ENCODE measurements around the gene RDM1. TPM values are rescaled to one million over a fixed set of nuclear protein-coding genes. Genes with fewer than 3 reads are reported as not detected.

Gene RDM1
- total RNA-seq, 1 experiment from 2014 or later: 6.2 TPM

DNA sequence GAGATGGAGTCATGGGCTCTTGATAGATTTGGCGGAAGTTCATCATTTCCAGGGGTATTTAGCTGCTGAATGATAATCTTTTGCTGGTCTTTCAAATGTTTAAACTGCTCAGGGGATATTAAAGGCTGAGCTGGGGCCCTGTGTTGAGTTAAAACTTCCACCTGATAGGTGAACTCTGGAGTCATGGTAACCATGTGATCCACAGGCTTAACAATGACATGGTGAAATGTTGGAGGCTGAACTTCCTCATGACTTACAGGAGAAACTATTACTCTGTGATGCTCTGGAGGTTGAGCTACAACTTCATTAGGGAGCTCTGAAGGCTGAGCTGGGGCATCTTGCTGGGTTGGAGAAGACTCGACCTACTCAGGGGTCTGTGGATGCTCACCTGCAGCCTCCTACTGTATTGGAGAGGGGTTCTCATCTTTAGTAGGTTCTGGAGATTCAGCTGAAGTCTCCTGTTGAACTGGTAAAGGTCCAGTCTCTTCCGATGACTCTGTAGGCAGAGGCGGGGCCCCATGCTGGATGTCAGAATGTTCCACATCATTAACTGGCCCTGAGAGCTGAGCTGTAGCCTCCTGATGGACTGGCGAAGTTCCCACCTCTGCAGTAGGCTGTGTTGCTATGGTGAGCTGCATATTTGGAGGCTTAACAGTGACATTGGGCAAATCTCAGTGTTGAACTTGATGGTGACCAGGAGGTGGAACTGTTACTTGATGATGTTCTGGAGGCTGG, 24.2 kb downstream of the RDM1 start:
- CTCF ChIA-PET: no interaction called here
- DNase-seq: no peak
- Mint-ChIP-seq H3K4me3 (ENCODE audit: low read depth, unreplicated experiment) (no peak overlapping the region), H3K4me1 (ENCODE audit: low read depth, unreplicated experiment) (peaks cover 3% of the 10 kb centered on the region), H3K9me3 (ENCODE audit: low read depth, unreplicated experiment) (no peaks in the 10 kb centered on the region), H3K36me3 (ENCODE audit: insufficient read depth, unreplicated experiment) (no peaks in the 10 kb centered on the region), H3K27ac (ENCODE audit: unreplicated experiment) (no peak overlapping the region), H3K27me3 (ENCODE audit: unreplicated experiment) (peaks cover 17% of the 10 kb centered on the region)
- BruUV-seq (replicated peaks): no TSS peak
- intact Hi-C loops (cut with micrococcal nuclease; ENCODE audit: unreplicated experiment): no loop called here
- TF ChIP-seq, protein P1, sequence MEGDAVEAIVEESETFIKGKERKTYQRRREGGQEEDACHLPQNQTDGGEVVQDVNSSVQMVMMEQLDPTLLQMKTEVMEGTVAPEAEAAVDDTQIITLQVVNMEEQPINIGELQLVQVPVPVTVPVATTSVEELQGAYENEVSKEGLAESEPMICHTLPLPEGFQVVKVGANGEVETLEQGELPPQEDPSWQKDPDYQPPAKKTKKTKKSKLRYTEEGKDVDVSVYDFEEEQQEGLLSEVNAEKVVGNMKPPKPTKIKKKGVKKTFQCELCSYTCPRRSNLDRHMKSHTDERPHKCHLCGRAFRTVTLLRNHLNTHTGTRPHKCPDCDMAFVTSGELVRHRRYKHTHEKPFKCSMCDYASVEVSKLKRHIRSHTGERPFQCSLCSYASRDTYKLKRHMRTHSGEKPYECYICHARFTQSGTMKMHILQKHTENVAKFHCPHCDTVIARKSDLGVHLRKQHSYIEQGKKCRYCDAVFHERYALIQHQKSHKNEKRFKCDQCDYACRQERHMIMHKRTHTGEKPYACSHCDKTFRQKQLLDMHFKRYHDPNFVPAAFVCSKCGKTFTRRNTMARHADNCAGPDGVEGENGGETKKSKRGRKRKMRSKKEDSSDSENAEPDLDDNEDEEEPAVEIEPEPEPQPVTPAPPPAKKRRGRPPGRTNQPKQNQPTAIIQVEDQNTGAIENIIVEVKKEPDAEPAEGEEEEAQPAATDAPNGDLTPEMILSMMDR (IDR thresholded peaks at IDR 0.05; ENCODE audit: unreplicated experiment): no peak

DNA sequence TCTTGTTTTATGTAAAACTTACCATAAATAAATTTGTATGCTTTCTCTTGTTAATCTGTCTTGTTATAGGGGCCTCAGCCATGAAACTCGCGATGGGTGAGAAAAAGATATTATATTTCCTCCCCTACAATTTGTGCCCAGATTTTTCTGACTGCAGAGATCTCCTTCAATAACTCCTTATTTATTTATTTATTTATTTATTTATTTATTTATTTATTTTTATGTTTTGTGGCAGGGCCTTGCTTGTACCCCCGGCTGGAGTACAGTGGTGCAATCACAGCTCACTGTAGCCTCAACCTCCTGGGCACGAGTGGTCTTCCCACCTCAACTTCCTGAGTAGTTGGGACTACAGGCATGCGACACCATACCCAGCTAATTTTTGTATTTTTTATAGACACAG, 27.1 kb downstream of the RDM1 start:
- Mint-ChIP-seq H3K36me3 (ENCODE audit: insufficient read depth, unreplicated experiment) (no peaks in the 10 kb centered on the region), H3K27me3 (ENCODE audit: unreplicated experiment) (peaks cover 13% of the 10 kb centered on the region), H3K4me1 (ENCODE audit: low read depth, unreplicated experiment) (peaks cover 24% of the 10 kb centered on the region), H3K4me3 (ENCODE audit: low read depth, unreplicated experiment) (no peak overlapping the region), H3K9me3 (ENCODE audit: low read depth, unreplicated experiment) (no peaks in the 10 kb centered on the region), H3K27ac (ENCODE audit: unreplicated experiment) (no peak overlapping the region)
- CTCF ChIA-PET: interaction anchor here (1.2 kb wide), 1 partner anchor 12 kb away, joined by 3 read pairs; no protein-coding TSS in a partner anchor
- no TSS peak for BruUV-seq (replicated peaks)
- no peak for DNase-seq
- TF ChIP-seq, protein P1 (IDR thresholded peaks at IDR 0.05; ENCODE audit: unreplicated experiment): no peak
- intact Hi-C loops (cut with micrococcal nuclease; ENCODE audit: unreplicated experiment): no loop called here

DNA sequence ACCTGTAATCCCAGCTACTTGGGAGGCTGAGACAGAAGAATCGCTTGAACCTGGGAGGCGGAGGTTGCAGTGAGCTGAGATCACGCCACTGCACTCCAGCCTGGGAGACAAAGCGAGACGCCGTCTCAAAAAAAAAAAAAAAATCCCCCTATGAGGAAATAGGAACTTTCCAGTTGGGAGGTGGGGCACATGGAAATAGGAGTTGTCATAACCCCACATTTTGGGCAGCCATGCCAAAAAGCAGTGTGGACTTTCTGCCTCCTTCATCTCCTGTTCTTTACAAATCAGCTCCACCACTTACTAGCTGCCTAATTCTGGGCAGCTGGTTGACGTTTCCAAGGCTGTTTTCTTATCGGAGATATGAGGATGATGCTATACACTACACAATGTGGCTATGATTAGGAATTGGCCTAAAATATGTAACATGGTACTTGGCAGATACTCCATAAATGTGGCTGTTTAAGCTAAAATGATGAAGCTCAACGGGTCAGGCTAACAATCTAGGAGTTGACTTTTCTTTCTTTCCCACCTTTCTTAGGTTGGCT, 28.9 kb downstream of the RDM1 start:
- no peaks in the 10 kb centered on the region for H3K36me3 Mint-ChIP-seq (ENCODE audit: insufficient read depth, unreplicated experiment)
- H3K9me3 Mint-ChIP-seq (ENCODE audit: low read depth, unreplicated experiment): no peaks in the 10 kb centered on the region
- CTCF ChIA-PET: interaction anchor here (0.6 to 0.7 kb wide), 2 partner anchors 54 to 683 kb away, joined by 3 read pairs; no protein-coding TSS in a partner anchor
- H3K4me3 Mint-ChIP-seq (ENCODE audit: low read depth, unreplicated experiment): no peak overlapping the region
- no peak overlapping the region for H3K27ac Mint-ChIP-seq (ENCODE audit: unreplicated experiment)
- peaks cover 7% of the 10 kb centered on the region for H3K27me3 Mint-ChIP-seq (ENCODE audit: unreplicated experiment)
- no peak for DNase-seq
- TF ChIP-seq, protein P1 (IDR thresholded peaks at IDR 0.05; ENCODE audit: unreplicated experiment): no peak
- BruUV-seq (replicated peaks): no TSS peak
- H3K4me1 Mint-ChIP-seq (ENCODE audit: low read depth, unreplicated experiment): peaks cover 32% of the 10 kb centered on the region
- intact Hi-C loops (cut with micrococcal nuclease; ENCODE audit: unreplicated experiment): no loop called here

DNA sequence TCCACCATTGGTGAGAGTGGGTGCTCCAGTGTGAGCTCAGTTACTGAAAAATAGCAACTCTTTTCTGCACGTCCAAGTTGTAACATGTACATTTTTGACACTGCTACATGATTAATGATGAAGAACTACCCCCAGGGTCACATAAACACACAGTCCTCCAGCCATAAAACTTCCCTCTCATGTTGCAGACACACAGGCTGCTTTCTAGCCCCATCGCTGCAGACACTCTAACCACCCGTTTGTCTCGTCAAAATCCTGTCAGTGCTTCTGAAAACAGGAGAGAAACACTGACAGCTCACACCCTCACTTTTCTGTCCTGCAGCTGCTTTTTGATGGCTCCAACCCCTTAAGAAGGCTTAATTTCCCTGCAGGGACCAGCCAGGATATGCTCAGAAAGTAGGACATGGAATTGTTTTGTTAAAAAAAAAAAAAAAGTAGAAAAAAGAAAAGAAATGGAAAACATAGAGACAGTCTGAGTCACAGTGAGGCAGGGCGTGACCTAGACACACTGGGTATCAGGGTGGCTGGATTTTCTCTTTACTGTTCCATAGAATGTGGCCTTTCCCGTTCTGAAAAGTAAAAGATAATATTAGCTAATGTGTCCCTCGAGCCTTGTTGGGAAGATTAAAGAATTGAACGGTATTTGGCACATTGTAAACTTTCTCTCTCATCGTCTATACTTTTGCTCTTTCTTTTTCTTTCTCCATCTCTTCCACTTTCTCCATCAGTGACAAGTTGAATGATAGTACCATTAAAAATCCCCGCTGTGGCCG, 29.7 kb downstream of the RDM1 start:
- H3K4me3 Mint-ChIP-seq (ENCODE audit: low read depth, unreplicated experiment): no peak overlapping the region
- TF ChIP-seq, protein P1 (IDR thresholded peaks at IDR 0.05; ENCODE audit: unreplicated experiment): no peak
- no peaks in the 10 kb centered on the region for H3K36me3 Mint-ChIP-seq (ENCODE audit: insufficient read depth, unreplicated experiment)
- DNase-seq: no peak
- CTCF ChIA-PET: interaction anchor here (0.6 to 0.7 kb wide), 2 partner anchors 9 to 55 kb away, joined by 3 read pairs; no protein-coding TSS in a partner anchor
- H3K27ac Mint-ChIP-seq (ENCODE audit: unreplicated experiment): no peak overlapping the region
- intact Hi-C loops (cut with micrococcal nuclease; ENCODE audit: unreplicated experiment): no loop called here
- H3K4me1 Mint-ChIP-seq (ENCODE audit: low read depth, unreplicated experiment): peaks cover 32% of the 10 kb centered on the region
- BruUV-seq (replicated peaks): no TSS peak
- H3K9me3 Mint-ChIP-seq (ENCODE audit: low read depth, unreplicated experiment): no peaks in the 10 kb centered on the region
- peaks cover 7% of the 10 kb centered on the region for H3K27me3 Mint-ChIP-seq (ENCODE audit: unreplicated experiment)
